ENCODE data around the gene HS6ST1. TPM values are rescaled to one million over a fixed set of nuclear protein-coding genes. Genes with fewer than 3 reads are reported as not detected.
"Not testable (repeated sequence)": the region's sequence is repeated elsewhere in the genome, so short reads cannot be mapped to it uniquely, and the experiment has no call there.

The HS6ST1 gene
- total RNA-seq, 1 donor from 2014 or later: 17.6 TPM

GRCh38 chr2:128320906-128321771, 2.5 kb upstream of the HS6ST1 start:
- peak overlapping the region; percentile 28 for H3K4me3 ChIP-seq (ENCODE audit: low read depth, low read length)
- TF ChIP-seq, protein P1, sequence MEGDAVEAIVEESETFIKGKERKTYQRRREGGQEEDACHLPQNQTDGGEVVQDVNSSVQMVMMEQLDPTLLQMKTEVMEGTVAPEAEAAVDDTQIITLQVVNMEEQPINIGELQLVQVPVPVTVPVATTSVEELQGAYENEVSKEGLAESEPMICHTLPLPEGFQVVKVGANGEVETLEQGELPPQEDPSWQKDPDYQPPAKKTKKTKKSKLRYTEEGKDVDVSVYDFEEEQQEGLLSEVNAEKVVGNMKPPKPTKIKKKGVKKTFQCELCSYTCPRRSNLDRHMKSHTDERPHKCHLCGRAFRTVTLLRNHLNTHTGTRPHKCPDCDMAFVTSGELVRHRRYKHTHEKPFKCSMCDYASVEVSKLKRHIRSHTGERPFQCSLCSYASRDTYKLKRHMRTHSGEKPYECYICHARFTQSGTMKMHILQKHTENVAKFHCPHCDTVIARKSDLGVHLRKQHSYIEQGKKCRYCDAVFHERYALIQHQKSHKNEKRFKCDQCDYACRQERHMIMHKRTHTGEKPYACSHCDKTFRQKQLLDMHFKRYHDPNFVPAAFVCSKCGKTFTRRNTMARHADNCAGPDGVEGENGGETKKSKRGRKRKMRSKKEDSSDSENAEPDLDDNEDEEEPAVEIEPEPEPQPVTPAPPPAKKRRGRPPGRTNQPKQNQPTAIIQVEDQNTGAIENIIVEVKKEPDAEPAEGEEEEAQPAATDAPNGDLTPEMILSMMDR (conservative IDR thresholded peaks at IDR 0.05; ENCODE audit: low read depth, low read length): no peak
- no peak for DNase-seq (ENCODE audit: low read depth)

- no peak overlapping the region for H3K4me3 ChIP-seq (ENCODE audit: low read depth, low read length)
- TF ChIP-seq, protein P1 (conservative IDR thresholded peaks at IDR 0.05; ENCODE audit: low read depth, low read length): no peak
These were observed 1.7 kb upstream of the HS6ST1 start for GRCh38 chr2:128320192-128320905.

GRCh38 chr2:128319631-128320191, 1.0 kb upstream of the HS6ST1 start:
- no peak overlapping the region for H3K4me3 ChIP-seq (ENCODE audit: low read depth, low read length)
- TF ChIP-seq, protein P1 (conservative IDR thresholded peaks at IDR 0.05; ENCODE audit: low read depth, low read length): no peak
- no peak for DNase-seq (ENCODE audit: low read depth)

More at GRCh38 chr2:128320192-128320905, 1.7 kb upstream of the HS6ST1 start:
- no peak for DNase-seq (ENCODE audit: low read depth)

- H3K4me3 ChIP-seq (ENCODE audit: low read depth, low read length): peak overlapping the region; percentile 37
These were observed 423 bp downstream of the HS6ST1 start for GRCh38 chr2:128318245-128318644.

DNA sequence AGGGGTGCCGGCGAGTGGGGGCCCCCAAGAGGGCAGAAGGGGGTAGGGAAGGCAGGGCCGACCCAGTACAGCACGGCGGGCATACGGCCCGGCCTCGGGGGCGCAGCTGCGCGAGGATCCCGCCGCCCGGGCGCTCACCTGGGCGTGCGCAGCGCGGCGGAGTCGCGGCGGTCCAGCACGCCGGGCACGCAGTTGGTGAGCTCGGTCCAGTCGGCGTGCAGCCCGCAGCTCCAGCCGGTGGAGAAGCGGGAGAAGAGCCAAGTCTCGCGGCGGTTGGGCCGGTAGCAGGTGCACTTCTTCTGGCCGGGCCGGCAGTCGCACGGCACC, 806 bp downstream of the HS6ST1 start:
- H3K4me3 ChIP-seq (ENCODE audit: low read depth, low read length): peak overlapping the region; percentile 68

More at GRCh38 chr2:128318245-128318644, 423 bp downstream of the HS6ST1 start:
- not testable (repeated sequence) for DNase-seq (ENCODE audit: low read depth)

GRCh38 chr2:128317181-128317898, 1.3 kb downstream of the HS6ST1 start:
- TF ChIP-seq, protein P1 (conservative IDR thresholded peaks at IDR 0.05; ENCODE audit: low read depth, low read length): no peak
- DNase-seq (ENCODE audit: low read depth): no peak
- H3K4me3 ChIP-seq (ENCODE audit: low read depth, low read length): peak overlapping the region; percentile 68

More for the DNA sequence above, 806 bp downstream of the HS6ST1 start:
- not testable (repeated sequence) for DNase-seq (ENCODE audit: low read depth)

DNA sequence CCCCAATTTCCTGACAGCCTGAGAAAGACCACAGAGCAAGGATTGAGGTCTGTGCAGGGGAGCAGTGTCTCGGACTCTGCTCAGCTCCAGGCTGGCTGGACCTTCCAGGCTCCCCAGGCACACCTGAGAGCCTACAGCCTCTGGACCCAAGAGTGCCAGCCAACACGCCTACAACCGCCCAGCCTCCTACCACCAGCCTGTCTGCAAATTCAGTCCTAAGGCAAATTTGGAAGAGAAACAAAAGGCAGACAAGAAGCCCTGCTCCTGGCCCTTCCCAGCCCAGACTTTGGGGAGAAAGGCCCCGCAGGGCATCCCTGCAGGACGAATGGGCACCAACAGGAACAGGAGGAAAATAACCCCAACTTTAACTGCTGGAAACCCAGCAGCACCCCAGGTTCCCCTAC, 1.9 kb downstream of the HS6ST1 start:
- DNase-seq (ENCODE audit: low read depth): no peak
- TF ChIP-seq, protein P1 (conservative IDR thresholded peaks at IDR 0.05; ENCODE audit: low read depth, low read length): no peak
- H3K4me3 ChIP-seq (ENCODE audit: low read depth, low read length): peak overlapping the region; percentile 68
